ENCODE results near the gene IGSF9.
"Not testable (repeated sequence)": the region's sequence is repeated elsewhere in the genome, so short reads cannot be mapped to it uniquely, and the experiment has no call there.

DNA sequence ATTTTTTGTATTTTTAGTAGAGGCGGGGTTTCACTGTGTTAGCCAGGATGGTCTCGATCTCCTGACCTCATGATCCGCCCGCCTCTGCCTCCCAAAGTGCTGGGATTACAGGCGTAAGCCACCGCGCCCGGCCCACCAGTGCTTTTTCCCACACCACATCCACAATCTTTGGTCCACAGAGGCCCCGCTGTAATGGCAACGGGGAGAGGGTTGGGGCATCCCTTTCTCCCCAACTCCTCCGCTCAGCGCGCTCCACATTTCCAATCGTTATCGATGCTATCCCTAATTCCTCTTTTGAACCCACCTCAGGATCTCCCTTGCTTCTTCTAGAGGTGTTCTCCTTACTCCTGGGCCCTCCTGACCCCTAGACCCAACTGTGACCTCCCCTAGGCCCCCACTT lies 45.8 kb downstream of the IGSF9 start:
- TF ChIP-seq POLR2A (IDR thresholded peaks at IDR 0.05; ENCODE audit: low read depth, low read length); POLR2AphosphoS5 (IDR thresholded peaks at IDR 0.05; ENCODE audit: low read depth, low read length); TAF1 (IDR thresholded peaks at IDR 0.05; ENCODE audit: low read depth, low read length); PAX5 (IDR thresholded peaks at IDR 0.05; ENCODE audit: insufficient read depth, low read length, severe bottlenecking): not testable (repeated sequence)
